RPMI8226 (cell line): ENCODE results near the gene HOXB2.
A peak's percentile ranks its signal among the peaks of the same experiment; 100 is the strongest.
"Not testable (repeated sequence)": the region's sequence is repeated elsewhere in the genome, so short reads cannot be mapped to it uniquely, and the experiment has no call there.

Experiments
- DNase-seq: peaks from one replicate; pipeline ENCODE4 v3.0.0-alpha.2; 2015

HOXB2 gene

DNA sequence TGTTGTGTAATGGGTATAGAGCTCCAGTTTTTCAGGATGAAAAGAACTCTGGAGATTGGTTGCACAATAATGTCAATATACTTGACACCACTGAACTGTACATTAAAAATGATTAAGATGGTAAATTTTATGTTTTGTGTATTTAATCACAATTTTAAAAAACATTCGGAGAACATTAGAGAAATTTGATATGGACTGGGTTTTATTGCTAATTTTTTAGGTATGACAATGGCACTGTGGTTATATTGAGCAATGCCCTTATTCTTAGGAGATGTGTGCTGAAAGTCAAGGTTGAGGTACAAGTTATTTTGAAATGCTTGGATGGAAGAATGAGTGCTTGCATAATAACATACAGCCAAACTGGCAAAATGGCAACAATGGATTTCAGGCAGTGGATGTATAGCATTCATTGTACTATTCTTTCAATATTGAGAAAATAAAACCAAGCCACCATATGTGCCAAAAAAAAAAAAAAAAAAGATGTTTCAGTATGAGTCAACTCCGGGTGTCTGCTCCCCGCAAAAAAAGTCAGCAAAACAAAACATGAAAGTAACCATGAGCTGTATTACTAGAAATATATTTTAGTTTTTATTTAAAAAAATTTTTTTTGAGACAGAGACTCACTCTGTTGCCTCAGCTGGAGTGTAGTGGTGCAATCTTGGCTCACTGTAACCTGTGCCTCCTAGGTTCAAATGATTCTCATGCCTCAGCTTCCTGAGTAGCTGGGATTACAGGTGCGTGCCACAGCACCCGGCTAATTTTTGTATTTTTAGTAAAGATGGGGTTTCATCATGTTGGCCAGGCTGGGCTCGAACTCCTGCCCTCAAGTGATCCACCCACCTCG lies 33.9 kb downstream of the HOXB2 start:
- DNase-seq, result peak; percentile 41

DNA sequence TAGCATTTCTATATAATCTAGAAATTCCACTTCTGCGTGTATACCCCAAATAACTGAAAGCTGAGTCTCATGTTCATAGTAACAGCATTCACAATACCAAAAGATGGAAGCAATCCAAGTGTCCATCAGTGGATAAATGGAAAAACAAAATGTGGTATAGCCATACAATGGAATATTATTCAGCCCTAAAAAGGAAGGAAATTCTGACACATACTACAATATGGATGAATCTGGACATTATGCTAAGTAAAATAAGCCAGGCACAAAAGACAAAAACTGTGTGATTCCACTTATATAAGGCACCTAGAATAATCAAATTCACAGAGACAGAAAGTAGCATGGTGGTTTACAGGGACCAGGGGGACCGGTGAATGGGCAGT lies 34.5 kb downstream of the HOXB2 start:
- no peak for DNase-seq

DNA sequence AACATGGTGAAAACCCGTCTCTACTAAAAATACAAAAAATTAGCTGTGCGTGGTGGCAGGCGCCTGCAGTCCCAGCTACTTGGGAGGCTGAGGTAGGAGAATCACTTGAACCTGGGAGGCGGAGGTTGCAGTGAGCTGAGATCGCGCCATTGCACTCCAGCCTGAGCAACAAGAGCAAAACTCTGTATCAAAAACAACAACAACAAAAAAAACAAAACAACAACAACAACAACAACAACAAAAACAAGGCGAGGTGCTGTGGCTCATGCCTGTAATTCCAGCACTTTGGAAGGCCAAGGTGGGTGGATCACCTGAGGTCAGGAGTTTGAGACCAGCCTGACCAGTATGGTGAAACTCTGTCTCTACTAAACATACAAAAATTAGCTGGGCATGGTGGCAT lies 35.2 kb downstream of the HOXB2 start:
- DNase-seq, result not testable (repeated sequence)

DNA sequence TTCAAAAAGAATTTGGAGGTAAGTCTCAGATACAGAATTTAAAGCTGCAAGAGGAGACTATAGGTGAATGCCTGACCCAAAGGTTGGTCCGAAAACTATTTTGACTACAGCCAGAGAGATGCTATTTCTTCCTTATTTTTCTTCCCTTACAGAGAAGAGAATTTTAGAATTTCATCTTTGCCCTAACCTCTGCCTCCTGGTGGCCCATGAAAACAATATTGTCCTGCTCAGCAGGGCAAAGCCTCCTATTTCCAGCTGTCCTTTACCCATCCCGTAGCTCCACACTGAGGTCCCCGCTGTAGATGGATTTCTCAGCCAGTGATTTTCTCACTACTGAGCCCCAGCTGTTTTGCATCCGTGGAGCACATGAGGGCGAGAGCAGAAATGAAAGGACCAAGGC lies 38.7 kb downstream of the HOXB2 start:
- no peak for DNase-seq

DNA sequence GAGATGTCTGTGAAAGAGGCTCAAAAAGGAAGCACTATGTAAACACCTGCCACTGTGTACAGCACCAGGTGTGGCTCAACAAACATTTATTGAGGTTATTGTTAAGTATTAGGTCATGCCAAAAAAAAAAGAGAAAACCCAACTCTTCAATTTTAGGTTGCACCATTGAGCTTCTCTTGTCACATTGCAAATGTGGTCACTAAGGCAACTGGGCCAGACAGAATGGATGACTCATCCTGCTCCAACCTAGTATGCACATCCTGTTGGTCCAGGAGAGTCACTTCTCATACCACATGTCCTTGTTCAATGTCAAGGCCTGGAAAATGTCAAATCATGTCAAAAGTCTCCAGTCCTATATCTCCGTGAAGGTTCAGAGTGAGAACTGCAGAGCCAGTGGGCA lies 39.1 kb downstream of the HOXB2 start:
- DNase-seq, result peak; percentile 87

DNA sequence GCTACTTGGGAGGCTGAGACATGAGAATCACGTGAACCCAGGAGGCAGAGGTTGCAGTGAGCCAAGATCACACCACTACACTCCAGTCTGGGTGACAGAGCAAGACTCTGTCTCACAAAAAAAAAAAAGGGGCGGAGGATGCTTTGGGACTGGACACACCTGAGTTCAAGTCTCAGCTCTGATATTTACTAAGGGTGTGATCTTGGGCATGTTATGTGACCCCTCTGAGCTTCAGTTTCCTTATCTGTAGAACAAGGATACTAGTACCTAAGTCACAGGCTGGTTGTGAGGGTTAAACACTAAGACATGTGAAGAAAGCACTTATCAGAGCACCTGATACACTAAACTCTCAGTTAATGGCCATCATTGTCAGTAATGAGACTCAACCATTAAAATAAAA lies 40.0 kb downstream of the HOXB2 start:
- no peak for DNase-seq

DNA sequence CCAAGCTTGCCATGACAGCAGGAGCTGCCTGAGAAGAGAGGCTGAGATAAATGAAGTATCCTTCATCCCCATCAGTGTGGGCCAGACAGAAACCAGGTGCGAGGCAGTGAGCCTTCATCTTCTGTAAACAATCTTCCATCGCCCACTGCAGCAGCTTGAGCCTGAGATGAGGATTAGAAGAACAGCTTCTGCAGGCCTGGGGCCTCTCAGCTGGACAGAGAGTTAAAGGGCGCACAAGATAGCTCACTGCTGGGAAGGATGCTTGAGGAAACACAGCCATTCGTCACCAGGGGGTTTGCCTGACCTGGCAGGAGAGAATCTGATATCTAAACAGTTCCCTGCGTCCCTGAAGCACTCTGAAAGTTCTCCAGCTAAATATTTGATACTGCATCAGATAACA lies 41.2 kb downstream of the HOXB2 start:
- no peak for DNase-seq

DNA sequence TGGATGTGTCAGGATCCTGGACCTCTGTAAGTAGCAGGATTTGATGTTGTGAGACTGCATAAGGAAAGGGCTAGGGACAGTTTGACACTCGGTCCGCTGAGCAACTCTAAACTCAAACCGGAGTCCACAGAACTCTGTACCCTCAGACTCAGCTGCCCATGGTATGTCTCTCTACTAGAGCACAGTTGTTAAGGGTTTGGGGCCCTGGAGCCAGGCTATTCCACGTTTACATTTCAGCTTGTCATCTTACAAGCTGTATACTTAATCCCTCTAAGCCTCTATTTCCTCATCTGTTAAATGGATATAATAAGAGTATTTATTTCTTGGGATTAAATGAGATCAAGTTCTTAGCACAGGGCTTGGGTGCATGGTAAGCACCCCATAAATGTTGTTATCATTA lies 42.0 kb downstream of the HOXB2 start:
- DNase-seq, result no peak

DNA sequence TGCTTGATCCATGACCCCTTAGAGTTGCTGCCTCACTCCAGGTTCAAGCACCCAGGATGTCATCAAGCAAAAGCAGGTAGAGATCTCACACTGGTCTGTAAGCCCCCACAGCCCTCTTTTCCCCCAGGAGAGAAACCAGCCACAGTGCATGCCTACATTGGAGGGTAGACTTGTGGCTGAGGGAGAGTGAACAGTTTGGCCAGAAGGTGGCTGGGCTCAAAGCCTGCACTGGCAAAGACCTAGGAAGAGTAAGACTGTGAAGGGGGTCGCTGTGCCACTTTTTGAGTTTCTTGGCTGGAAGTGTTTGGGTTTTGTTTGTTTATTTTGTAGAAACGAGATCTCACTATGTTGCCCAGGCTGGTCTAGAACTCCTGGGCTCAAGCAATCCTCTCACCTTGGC lies 42.6 kb downstream of the HOXB2 start:
- DNase-seq, result no peak

DNA sequence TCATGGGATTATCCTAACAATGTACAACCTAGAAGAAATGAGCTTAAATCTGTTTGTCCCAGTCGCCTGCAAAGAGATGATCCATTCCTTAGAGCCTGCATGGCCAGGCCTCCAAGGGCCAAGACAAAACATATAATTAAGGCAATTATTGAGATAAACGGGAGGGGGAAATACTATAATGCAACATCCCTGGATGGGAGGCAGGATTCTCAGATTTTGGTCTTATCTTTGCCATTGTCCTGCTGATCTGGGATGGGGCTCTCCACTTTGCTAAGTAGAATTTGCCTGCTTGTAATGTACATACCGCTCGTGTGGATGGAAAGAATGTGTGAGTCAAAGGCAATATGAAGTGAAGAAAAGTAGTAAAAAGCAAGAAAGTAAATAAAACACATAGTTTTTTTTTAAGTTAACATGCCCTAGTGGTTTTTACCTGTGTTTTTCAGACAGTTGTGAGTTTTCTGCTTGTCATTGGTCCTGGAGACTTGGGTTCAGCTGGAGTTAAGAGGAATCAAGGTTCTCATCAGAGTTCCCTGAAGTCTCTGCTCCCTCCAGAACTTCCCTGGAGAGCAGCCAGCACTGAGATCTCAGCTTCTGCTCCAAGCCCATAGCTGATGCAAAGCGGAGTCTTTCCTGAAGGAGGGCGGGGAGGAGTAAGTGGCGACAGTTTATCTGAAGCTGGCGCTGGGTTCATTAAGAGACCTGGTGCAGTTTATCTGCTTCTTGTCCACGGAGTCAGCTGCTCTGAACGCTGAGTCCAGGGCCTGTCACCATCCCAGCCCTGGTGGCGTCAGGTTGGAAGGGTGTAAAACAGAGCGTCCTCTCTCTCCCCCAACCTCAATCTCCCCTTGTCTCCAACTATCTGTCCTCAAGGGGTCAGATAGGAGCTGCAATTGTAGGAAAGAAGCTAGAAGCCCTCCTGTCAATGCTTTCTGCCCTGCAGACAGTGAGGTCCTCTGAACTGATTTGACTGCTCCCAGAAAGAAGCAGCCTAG lies 44.2 kb downstream of the HOXB2 start:
- no peak for DNase-seq

DNA sequence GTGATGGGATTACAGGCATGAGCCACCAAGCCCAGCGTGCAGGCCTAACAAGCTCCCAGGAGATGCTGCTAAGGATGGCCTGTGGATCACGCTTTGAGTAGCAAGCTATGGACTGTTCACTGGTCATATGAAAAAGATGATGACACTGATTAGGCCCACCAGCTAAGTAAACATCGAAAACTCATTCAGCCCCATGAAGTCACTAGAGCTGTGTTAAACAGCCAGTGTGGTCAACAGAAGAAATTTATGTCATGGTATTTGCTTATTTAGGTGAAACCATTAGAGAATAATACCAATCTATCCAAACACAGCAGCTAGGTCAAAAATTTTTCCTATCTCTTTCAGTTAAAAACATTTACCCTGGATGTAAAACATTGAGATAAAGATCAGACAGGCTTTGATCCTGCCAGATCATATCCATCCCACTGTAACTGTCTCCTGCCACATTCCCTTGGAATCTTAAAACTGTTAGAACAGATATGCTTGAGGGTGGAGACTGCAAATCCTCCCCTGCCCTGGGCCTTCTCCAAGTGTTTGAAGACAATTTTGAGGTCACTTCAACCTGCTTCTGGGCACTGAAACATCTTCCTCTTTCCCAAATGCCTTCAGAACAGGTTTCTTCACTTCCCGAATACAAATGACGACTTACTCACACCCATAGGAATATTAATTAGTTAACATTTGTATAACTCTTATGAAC lies 45.0 kb downstream of the HOXB2 start:
- DNase-seq, result no peak

DNA sequence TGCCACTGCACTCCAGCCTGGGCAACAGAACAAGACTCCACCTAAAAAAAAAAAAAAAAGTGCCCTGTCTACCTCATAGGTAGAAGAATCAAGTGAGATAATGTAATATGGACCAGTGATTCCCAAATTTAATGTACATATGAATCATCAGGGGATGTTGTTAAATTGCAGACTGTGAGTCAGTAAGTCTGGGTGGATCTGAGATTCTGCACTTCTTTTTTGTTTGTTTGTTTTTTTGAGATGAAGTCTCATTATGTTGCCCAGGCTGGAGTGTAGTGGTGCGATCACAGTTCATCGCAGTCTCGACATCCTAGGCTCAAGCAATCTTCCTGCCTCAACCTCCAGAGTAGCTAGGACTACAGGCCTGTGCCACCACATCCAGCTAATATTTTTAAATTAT lies 45.7 kb downstream of the HOXB2 start:
- no peak for DNase-seq

DNA sequence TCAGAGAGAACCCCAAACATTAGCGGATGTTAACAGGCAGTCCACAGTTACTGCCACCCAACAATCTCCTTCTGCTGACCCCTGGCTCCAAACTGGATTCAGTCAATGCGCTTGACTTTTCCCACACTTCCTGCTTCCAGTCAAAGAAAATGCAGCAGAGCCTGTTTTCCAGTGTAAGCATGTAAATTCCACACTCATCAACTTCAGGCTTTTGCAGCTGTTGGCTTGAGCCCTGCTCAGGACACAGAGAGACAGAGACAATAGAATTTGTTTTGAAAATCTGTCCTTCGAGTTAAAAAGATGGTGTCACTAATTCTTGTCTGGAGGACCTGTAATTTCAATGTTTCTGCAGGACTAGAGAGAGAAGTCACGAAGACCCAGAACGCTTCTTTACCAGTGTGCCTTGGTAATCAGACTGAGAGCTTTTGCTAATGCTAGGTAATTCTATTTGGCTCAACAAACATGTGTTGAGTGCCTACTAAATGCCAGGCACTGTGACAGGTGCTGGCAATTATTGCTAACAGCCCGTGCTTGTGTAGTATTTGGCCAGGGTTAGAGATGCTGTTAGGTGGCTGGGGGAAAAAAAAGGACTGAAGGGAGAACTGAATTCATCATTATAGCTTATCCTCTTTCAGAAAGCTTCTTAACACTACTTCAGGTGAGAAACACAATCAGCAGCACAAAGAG lies 46.6 kb downstream of the HOXB2 start:
- no peak for DNase-seq

DNA sequence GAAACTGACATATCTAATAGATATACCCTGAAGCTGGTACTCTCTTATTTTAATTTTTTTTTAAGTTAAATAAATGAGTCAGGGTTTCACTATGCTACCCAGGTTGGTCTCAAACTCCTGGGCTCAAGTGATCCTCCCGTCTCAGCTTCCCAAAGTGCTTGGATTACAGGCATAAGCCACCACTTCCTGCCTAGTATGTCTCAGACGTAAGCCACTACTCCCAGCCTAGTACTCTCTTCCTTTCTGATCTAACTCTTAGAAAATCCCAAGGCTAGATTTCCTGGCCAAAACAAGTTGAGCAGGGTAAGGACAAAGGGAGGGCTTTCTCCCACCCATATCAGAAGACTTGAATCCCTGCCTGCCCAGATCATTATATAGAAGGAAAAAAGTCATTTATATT lies 47.8 kb downstream of the HOXB2 start:
- no peak for DNase-seq

DNA sequence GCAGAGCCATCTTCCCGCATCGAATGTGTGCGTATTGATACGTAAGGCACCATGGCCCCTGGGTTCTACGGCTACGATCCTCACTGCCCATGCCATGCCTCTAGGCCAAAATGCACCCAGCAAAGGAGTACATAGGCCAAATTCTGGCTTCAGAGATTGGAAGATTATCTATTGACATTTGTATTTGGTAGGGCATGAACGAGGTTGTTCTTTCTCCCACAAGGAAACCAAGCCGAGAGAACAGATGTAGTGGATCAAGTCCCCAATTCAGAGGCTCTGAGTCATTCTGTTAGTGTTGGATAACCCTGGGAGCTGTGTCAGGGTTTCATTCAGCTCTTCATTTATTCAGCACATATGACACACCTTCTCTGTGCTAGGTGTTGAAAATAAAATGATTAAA lies 50.6 kb downstream of the HOXB2 start:
- no peak for DNase-seq
